Stimulated activated CD8-positive, alpha-beta memory T cell treated with anti-CD3 and anti-CD28 coated beads, Interleukin-7, amount 100 ng/mL, for 24 hours (primary cell): ENCODE data around the gene SPATC1L.

Experiments used
- DNase-seq: peaks from one replicate; pipeline ENCODE4 v3.0.0-alpha.2; 2020; ENCODE audit warnings: low read depth

The SPATC1L gene

DNA sequence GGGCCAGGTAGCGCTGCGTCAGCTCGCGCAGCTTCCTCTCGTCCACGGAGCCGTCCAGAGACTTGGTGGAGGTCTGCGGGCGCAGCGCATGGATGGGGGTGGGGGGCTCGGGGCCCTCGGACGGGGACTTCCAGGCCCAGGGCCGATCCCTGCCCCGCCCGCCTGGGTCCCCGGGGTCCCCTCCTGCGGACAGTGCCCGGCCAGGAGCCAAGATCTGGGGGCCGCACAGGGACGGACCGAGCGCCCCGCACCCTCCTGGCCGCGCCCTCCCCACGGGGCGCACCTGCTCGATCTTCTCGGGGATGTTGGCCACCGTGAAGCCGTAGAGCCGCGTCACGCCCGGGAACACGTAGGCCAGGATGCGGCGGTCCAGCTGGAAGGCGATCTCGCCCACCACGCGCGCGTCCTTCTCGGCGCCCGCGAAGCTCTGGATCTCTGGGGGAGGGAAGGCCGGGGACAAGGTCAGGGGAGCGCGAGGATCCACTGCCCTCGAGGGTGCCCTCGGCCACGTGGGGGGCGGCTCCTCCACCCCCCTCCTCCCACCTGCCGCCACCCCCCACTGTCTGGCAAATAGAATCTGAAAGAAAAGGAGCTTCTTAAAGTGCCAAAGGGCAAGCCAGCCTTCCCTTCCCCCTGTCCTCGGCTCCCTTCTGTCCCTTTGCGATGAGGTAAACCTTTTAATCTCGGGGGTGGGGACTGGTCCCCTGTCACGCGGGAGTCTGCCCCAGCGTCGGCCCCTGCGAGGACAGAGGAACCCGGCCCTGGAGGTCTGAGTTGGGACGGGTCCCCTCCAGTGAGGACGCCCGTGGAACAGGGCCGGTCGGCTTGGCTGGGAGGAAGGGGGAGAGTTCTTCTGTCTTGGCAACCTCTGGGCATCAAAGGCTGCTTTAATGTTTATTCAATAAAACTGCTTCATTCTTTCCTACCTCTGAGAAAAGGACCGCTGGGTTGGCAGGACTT, 22.3 kb downstream of the SPATC1L start:
- no peak for DNase-seq

DNA sequence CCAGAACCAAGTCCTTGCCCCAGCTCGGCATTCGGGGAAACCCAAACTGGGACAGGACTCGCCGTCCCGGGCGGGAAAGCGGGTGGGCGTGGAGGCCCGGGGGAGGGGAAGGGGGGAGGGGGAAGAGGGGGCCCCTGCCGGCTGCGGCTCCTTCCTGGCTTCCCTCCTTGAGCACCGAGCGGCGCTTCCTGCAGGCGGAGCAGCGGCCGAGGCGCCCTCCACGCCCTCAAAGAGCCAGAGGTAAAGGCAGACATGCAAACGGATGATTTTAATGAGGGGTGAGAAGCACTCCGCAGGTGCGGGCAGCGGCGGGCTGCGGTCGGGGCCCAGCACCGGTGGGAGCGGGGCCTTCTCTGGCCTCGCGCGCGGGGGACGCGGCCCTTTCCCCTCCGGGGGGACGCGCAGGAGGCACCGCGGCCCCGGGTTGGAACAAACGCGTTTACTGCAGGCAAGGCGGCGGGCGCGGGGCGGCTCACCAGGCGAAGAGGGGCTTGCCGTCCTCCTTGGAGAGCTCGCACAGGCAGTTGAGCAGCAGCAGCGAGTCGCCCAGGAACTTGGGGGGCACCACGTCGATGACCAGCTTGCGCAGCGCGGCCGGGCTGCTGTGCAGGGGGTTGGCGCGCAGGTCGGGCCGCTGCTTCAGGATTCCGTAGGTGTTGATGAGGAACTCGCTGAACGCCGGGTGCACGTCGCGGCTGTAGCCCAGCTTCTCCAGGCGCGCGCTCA, 23.2 kb downstream of the SPATC1L start:
- no peak for DNase-seq

DNA sequence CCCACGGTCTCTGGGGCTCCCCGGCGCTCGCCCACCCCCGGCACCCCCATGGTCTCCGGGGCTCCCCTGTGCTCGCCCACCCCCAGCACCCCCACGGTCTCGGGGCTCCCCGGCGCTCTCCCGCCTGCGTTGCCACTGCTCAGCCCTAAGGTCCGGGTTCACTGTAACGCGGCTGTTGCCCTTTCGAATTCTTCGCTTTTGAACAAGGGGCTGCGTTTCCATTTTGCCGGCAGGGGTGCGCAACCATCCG, 23.7 kb downstream of the SPATC1L start:
- no peak for DNase-seq

DNA sequence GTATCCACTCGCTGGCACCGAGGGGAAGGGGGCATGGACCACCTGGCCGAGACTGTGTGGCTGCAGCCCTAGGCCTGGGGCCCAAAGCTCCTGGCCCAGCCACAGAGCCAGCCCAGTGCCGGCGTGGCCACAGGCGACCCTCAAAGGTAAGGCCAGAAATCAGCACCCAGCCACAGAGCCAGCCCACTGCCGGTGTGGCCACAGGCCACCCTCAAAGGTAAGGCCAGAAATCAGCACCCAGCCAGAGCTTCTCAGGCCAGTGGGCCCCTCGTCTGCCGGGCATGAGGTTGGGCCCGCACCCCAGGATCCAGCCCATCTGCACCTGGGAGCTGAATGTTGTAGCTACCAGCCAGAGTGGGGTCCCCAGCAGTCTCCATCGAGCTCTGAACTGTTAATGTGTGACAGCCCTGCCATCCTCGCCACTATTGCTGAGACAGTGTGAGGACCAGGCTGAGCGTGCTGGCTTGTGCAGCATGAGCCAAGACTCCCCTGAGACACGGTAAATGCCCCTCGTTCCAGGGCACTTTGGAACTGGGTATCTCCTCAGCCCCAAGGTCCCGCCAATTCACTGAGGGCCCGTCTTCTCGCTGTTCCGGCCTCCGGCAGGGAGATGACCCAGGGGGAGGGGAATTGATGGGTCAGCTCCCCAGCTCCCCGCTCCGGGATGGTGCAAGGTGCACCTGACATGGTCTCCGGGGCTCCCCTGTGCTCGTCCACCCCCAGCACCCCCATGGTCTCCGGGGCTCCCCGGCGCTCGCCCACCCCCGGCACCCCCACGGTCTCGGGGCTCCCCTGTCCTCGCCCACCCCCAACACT, 24.2 kb downstream of the SPATC1L start:
- no peak for DNase-seq

DNA sequence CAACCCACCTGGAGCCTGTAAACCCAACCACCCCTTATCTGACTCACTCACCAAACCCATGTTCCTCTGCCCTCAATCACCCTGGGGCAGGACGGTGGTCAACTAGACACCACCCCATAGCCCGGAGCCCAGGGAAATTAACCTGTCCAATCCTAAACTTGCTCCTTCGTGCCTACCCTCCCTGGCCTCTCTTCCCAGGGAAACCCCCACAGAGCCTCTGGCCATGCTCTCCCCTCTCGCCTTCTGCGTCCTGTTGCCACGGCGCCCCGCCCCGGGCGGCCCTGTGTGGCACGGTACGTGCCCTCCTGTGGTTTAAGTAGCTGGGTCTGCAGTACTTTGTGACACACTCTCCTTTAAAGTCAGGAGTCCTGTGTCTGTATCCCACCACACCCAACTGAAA, 24.9 kb downstream of the SPATC1L start:
- DNase-seq = no peak

DNA sequence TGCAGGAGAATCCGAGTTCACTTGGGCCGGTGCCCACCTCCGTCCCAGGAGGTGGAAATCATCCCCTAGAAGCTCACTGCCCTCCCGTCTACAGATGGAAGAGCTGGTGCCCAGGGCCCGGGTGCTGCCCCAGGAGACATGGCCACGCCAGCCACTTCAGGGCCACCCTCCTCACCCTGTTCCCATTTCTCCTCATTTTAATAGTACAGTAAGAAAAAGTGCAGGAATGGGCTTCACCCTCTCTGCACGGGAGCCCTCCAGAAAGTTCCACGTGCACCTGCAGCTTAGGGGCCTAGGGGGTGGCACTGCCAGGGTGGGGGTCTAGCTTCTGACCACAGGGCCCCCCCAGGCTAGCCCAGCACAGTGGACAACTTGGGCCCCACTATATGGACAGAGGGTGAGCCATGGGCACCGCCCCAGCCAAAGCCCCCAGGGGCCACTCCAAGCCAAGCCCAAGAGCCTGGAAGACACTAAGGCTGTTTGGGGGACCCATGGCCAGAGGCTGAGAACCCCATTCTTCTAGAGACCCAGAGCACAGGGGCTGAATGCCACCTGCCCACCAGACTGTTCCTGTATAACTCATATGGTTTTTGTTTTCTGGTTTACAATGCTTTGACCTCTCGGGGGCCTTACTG, 25.5 kb downstream of the SPATC1L start:
- DNase-seq = no peak

DNA sequence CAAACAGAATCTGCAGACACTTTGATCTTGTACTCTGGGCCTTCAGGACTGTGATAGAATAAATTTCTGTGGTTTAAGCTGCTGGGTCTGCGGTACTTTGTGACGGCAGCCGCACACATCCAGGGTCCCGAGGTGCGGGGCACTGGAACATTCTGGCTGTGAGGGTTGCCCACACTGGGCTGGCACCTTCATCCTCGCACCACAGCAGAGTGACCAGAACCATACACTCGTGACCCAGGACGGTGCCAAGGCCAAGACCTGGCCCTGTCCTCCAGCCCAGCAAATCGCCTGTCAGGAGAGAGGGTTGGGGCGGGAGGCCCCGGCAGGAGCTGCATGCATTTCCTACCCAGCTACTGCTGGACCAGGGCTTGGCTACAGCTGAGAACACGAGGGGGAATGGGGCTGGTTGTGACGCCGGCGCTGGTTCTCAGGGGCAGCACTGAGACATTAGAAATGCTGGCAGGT, 26.2 kb downstream of the SPATC1L start:
- no peak for DNase-seq

DNA sequence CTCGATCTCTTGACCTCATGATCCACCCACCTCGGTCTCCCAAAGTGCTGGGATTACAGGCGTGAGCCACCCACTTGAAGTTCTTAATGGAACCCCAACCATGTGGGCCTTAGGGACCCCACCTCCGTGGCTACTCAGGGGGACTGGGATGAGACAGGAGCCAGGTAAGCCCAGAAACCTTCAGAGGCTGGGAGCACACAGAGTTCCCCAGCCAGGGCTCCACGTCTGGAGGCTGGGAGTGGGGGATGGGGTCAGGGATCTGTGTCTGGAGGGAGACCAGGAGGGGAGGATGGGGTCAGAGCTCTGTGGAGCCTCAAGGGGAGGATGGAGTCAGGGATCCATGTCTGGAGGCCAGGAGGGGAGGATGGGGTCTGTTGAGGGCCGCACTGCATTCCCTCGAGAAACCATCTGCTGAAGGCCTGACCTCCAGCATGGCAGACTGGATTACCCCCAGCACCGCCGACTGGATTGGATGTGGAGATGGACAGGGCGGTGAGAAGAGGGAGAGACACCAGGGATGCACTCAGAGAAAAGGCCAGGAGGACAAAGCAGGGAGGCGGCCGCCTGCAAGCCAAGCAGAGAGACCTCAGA, 26.8 kb downstream of the SPATC1L start:
- no peak for DNase-seq

DNA sequence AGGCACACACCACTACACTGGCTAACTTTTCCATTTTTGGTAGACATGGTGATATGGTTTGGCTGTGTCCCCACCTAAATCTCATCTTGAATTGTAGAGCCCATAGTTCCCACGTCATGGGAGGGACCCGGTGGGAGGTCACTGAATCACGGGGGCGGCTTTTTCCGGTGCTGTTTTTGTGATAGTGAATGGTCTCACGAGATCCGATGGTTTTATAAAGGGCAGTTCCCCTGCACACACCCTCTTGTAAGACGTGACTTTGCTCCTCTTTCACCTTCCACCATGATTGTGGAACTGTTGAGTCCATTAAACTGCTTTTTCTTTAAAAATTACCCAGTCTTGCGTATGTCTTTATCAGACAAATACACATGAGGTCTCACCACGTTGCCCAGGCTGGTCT, 27.6 kb downstream of the SPATC1L start:
- DNase-seq = no peak

DNA sequence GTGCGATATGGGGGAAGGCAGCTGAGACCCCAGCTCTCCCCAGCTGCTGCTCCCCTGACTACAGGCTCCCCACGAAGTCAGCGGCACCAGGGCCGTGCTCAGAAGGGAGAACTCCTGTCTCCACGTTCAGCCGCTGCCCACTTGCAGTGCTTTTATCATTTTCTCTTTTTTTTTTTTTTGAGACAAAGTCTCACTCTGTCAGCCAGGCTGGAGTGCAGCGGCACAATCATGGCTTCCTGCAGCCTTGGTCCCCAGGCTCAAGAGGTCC, 27.9 kb downstream of the SPATC1L start:
- DNase-seq = no peak

DNA sequence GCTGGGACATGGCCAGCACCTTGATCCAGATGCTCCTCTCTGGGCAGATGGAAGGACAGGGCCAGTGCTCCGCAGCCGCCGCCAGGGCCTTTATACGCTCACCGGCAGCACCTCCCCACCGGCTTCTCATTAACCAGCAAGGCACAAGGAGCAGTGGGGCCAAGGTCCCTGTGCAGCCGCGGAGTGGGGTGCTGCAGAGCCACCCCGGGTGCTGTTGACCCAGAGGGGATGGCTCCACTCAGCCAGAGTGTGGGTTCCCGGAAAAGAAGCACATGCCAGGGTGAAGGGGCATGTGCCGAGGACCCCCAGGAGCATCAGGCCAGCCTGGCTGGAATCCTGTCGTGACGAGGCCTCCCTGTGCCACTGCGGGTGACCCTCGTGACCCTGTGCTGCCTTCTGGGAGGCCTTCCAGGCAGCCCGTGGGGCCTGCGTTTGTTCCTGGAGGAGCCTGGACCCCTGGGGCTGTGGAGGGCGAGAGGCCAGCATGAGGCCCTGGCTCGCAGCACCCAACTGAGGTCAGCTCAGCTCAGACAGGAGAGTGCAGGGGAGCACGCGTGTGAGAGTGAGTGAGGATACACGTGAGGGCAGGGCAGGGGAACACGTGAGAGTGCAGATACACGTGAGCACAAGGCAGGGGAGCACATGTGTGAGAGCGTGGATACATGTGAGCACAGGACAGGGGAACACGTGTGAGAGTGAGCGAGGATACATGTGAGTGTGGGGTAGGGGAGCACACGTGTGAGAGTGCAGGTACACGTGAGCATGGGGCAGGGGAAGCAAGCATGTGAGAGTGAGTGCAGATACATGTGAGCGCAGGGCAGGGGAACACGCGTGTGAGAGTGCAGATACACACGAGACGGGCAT, 28.5 kb downstream of the SPATC1L start, which contains the start of gene FTCD:
TSS of gene FTCD (minus strand) at position 66 of the 864 bp plus-strand sequence. CDS start at position 10, 56 bp downstream.
- DNase-seq = no peak

DNA sequence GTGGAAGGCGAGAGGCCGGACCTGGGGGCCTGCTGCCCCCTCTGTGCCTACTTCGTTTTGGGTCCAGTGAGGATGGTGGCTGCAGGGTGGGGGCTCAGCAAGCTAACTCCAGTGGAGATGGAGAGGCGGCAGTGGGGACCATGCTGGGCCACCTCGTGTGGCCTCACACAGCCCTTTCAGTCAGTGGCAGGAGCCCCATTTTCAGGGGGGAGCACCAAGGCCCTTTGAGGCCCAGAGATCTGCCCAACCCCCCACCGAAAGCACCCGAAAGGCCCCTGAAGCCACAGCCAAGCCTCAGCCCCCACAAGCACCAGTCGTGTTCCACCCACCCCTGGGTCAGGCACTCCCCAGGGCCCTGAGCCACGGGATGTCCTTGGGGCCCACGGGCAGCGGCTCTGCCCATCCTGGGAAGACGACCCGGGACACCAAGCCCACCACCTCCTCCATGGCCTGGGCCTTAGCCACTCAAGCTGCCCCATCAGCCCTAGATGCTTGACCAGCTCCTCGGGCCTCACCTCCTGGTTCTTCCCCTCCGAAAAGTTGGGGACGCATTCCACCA, 29.2 kb downstream of the SPATC1L start:
- DNase-seq = no peak

DNA sequence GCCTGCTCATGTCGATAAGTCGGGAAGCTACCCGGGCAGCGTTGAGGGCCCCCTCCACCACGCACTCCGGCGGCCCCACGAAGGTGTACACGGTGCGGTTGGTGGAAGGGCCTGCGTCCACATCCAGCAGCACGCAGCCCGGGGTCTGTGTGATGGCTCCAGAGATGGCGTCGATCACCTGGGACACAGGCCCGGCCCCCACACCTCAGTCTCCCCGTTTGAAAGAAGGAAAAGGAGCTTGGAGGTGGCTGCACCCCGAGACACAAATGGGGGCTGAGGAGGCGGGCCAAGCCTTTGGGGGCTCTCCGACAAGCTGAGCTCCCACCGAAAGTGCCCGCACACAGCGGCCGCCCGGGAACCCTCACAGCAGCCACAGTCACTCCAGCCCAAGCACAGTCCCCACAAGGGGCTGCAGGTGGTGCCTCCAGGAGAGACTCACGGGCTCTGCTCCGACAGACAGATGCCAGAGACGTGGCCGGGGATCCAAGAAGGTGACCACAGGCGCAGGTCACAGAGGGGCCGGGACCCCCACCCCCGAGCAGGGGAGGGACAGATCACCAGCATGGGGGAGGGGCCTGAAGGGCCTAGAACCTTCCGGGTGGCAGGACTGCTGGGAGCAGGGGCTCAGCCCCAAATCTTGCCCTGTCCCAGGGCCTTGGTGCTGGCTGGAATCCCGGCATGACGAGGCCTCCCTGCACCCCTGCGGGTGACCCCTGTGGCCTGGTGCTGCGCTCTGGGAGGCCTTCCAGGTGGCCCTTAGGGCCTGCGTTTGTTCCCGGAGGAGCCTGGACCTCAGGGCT, 29.9 kb downstream of the SPATC1L start:
- DNase-seq = no peak

DNA sequence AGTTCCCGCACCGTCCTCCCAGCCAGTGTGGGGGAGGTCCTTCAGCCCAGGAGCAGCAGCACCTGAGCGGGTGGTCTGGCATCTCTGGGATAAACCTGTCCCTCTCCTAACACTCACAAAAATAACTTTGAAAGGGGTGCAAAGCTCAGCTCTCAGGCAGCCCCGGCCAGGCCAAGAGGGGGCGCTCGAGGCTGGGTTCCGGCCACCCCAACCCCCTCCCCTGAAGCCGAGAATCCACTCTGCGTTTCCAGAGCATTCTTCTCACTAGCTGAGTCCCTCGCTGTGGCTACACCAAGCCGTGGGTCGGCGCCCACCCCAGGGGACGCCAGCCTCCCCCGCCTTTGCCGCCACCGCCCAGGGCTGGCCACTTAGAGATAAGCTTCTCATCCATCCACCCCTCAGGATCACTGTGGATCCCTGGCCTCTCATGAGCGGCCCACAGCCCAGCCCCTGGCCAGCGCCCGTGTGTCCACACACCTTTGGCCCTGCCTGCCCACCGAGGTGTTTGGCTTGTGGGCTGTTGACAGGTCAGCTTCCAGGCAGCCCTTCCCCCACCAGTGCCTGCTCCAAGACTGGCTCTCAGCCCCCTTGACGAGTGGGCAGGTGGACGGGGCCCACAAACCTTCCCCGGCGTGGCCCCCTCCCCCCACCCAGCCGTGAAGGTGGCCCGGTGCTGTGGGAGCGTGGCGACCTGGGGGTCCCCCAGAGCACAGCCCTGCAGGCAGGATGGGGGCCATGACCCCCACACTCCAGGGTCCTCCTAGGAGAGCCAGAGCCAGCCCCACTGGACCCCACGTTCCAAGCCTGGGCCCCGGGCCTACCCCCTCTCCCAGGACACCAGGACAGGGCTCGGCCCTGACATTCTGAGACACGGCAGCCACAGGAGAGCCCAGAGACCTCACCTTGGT, 30.8 kb downstream of the SPATC1L start:
- peak; percentile 24 for DNase-seq

DNA sequence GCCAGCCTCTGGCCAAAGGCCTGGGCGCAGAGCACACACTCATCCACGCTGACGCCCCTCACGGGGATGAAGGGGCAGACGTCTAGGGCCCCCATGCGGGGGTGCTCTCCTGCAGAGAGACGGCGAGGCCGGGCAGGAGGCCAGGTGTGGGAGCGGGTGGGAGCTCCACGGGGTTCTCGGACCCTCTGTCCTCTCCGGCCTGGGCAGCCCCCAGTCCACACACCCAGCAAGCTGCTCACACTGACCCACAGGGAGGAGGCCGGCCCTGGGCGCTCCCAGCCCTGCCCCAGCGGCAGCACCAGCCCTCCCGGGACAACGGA, 31.4 kb downstream of the SPATC1L start:
- no peak for DNase-seq

DNA sequence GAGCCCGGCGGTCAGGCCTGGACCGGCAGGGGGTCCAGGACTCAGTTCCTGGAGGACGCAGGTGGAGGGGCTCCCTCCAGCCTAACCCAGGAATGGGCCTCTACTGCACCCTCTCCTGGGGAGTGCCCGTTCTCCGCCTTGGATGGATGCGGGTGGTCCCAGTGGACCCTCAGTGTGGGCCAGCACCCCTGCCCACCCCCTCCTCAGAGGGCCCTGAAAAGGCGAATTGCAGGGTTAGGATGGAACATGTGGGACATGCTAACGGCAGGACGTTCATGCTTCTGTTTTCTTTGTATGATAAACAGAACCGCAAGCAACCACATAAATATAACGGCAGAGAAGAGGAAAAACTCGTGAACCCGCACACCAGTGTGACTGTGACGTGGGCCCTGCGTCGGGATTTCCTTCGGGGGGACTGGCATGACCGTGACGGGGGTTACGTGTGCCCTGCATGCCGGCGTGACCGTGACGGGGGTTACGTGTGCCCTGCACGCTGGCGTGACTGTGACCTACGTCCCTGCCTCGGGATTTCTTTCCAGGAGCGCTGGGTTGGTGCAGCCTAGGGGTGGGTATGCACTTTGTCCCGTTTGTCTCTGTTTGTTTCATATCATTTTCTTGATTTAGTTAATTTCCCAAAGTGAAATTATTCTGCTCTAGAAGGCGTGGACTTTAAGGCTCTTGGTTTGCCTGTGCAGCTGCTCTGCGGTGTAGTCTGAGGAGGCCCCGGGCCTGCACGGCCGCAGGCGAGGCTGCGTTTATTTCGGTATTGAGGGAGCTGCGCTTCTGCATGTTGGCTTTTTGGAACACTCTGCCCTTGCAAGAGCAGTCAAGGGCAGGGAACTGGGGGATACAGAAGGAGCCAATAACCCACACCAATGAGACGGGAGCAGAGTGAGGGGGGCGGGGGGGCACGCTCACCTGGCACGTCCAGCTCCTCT, 32.0 kb downstream of the SPATC1L start:
- no peak for DNase-seq

DNA sequence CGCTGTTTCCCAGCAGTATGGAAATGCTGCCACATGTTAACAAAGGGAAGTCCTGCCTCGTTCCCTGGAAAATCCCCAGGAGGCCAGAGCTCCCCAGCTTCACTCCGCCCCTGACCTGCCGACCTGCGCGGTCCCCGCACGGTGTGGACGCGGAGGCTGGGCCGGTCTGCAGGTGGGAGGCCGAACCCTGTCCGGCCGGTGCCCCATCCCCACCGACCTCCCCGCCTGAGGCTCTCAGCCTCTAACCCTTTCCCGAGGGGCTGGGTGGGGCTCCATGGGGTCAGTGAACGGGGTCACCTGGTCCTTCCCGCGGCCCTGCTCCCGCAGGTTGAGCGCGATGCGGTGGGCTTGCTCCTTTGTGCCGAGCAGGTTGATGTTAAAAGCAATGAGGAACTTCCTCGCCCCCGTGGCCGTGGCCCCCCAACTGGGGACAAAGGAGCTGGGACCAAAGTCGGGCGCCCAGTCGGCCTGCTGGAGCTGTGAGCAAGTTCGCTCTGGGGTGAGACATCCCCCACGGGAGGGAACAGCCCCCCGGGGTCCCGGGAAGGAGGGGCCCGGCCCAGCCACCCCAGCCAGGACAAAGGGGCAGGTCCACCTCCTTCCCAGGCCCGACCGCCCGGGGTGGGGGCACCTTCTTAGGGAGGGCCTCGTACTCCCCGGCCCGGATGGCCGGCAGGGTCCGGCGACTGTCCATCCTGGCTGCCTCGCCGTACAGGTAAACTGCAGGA, 32.8 kb downstream of the SPATC1L start:
- no peak for DNase-seq
